ENCODE results near the gene COX8C. TPM values are rescaled to one million over a fixed set of nuclear protein-coding genes. Genes with fewer than 3 reads are reported as not detected.

COX8C gene
- total and polyA plus RNA-seq, 9 of the 15 experiments (the other 6 are each of a cell fraction or from before 2014, with no cell fraction given): not detected

DNA sequence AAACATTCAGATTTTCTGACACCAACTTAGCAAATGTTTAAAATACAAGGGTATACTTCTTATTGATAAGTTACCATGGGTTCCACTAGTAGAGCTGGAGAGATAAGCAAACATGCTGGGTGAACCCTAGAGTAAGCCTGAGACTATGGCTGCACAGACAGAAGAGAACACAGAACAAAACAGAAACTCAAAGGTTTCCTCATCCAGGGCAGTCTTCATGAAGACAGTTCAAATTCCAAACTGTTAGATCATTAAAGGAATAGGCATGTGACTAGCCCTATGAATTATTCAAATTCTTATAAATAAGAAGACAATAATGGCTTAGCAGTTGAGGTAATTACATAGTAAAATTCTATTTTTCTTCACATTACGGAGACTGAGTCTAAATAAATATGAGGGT is 42.2 kb upstream of the COX8C start:
- no peak overlapping the region for H2AFZ ChIP-seq (ENCODE audit: low read depth, low read length)
- CTCF ChIA-PET (ENCODE audit: low intra/inter-chr PET ratio): no interaction called here
- no peaks in the 10 kb centered on the region for H3K27me3 ChIP-seq (ENCODE audit: control insufficient read depth in 2 of 2, insufficient read depth in 2 of 2, low read length in 2 of 2)
- DNase-seq (ENCODE audit: extremely low read depth in 1 of 4, low spot score in 3 of 4): no peak
- no peaks in the 10 kb centered on the region for H3K36me3 ChIP-seq (ENCODE audit: control insufficient read depth, insufficient read depth, low read length)
- H3K27ac ChIP-seq (ENCODE audit: extremely low read depth, low read depth, low read length): no peak overlapping the region
- no peak for TF ChIP-seq TAL1 (IDR thresholded peaks at IDR 0.05)
- TF ChIP-seq SMC3 (conservative IDR thresholded peaks at IDR 0.05; ENCODE audit: insufficient read depth, low read depth, low read length): no peak
- no peak for TF ChIP-seq NR1H2 (CRISPR knock-in tag; IDR thresholded peaks at IDR 0.05)
- TF ChIP-seq ARID1B (IDR thresholded peaks at IDR 0.05): no peak
- TF ChIP-seq RNF2 (IDR thresholded peaks at IDR 0.05): no peak
- TF ChIP-seq SOX6 (IDR thresholded peaks at IDR 0.05): no peak
- TF ChIP-seq, protein P1, sequence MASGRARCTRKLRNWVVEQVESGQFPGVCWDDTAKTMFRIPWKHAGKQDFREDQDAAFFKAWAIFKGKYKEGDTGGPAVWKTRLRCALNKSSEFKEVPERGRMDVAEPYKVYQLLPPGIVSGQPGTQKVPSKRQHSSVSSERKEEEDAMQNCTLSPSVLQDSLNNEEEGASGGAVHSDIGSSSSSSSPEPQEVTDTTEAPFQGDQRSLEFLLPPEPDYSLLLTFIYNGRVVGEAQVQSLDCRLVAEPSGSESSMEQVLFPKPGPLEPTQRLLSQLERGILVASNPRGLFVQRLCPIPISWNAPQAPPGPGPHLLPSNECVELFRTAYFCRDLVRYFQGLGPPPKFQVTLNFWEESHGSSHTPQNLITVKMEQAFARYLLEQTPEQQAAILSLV (tag; IDR thresholded peaks at IDR 0.05): no peak
- TF ChIP-seq, protein P2, sequence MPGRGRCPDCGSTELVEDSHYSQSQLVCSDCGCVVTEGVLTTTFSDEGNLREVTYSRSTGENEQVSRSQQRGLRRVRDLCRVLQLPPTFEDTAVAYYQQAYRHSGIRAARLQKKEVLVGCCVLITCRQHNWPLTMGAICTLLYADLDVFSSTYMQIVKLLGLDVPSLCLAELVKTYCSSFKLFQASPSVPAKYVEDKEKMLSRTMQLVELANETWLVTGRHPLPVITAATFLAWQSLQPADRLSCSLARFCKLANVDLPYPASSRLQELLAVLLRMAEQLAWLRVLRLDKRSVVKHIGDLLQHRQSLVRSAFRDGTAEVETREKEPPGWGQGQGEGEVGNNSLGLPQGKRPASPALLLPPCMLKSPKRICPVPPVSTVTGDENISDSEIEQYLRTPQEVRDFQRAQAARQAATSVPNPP (IDR thresholded peaks at IDR 0.05; ENCODE audit: borderline replicate concordance, insufficient read depth, insufficient read length): no peak
- H3K9ac ChIP-seq (ENCODE audit: insufficient read depth in 1 of 2, low read depth in 2 of 2, low read length in 2 of 2): no peak overlapping the region
- H3K79me2 ChIP-seq (ENCODE audit: control insufficient read depth, insufficient read depth, low read length): peaks cover 67% of the 10 kb centered on the region
- no peaks in the 10 kb centered on the region for H3K9me1 ChIP-seq (ENCODE audit: control insufficient read depth, insufficient read depth, low read length)
- no peaks in the 10 kb centered on the region for H3K9me3 ChIP-seq (replicated peaks; ENCODE audit: control insufficient read depth, insufficient read depth, low read depth, low read length)
- FAIRE-seq: no peak
- in situ Hi-C loops (cut with MboI): no loop called here
- H4K20me1 ChIP-seq (replicated peaks; ENCODE audit: control insufficient read depth, insufficient read depth, low read length): no peaks in the 10 kb centered on the region; the same call in 1 of the 2 replicates
- intact Hi-C loops (cut with micrococcal nuclease): no loop called here
- ATAC-seq: 0 out of 3 replicates have a peak, but pooled peaks have one; percentile 20
- BruUV-seq (replicated peaks): no TSS peak
- no peak overlapping the region for H3K4me3 ChIP-seq
- POLR2A ChIA-PET: interaction anchor here (0.8 to 0.9 kb wide), 2 partner anchors 13 to 18 kb away, joined by 3 to 4 read pairs; no protein-coding TSS in a partner anchor
- H3K4me1 ChIP-seq (replicated peaks in 1 of 2; ENCODE audit: control insufficient read depth in 2 of 2, insufficient read depth in 2 of 2, low read length in 2 of 2): peaks cover 0 to 27% of the 10 kb centered on the region in 2 experiments; a peak in 4 of 5 replicates
- H3K4me2 ChIP-seq (ENCODE audit: insufficient read depth, low read length): no peak overlapping the region
- WGBS (ENCODE audit: insufficient coverage, low coverage, missing lambda C conversion rate): 95% methylated on average over 1 of the region's 1 CpG
